GM21515 (cell line): ENCODE data around the gene MBNL2.

ENCODE experiments used
- ATAC-seq: cut with Tn5 transposase; IDR thresholded peaks from one replicate; pipeline ENCODE4 v1.9.1; 2021; ENCODE audit not compliant: unreplicated experiment

Gene MBNL2

DNA sequence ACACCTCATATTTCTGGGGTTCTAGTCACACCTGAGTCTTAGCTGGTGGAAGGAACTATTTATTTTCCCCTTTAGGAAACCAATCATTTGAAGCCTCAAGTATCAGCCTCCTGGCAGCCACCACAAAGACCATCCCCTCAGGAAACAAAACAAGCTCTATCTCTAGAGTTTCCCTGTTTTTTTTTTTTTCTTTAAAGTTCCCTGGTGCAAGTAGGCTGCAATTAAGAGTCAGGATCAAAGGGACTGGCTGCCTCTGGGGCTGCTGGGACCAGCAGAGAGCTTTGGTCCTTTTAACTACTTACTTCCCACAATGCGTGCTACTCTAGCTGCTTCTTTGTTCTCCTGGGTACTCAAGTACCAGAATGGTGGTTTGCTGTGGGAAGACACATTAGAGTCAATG, 11.4 kb downstream of the MBNL2 start:
- ATAC-seq = no peak

DNA sequence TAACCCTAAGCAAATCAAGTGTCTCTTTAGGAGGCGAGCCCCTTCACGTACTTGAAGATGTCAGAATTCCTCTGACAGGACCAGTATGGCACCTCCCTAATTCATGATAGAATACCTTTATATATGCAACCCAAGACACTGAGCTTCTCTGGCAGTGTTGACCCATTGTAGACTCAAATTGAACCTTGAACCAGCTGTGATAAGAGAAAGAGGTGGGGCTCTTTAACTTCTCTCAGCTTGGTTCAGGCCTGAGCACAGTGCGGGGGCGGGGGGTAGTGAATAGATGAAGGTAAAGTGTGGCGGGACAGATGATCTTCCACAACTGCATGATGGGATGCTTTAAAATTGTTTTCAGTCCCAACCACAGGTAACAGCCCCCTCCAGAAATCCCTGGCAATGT, 12.1 kb downstream of the MBNL2 start:
- ATAC-seq = no peak

- ATAC-seq = no peak
Measured at GRCh38 chr13:97234742-97235141, 12.6 kb downstream of the MBNL2 start.

- no peak for ATAC-seq
Measured at GRCh38 chr13:97235549-97236231, 13.6 kb downstream of the MBNL2 start.

DNA sequence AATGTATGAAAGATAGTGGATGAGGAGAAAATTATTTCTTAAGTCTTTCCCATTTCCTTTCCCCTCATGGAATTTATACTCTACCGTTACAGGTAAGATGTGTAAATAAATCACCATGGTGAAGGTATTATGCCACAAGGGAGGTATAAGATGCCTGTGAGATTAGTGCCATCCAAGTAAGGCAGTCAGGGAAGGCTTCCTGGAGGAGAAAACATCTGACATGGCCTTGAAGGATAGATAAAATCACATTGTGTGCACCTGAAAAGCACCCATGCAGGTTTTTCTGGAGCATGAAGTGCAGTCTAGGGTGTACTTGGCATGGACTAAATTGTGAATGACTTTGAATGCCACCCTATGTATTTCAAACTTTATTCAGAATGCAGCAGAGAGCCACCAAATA, 15.3 kb downstream of the MBNL2 start:
- ATAC-seq = no peak

DNA sequence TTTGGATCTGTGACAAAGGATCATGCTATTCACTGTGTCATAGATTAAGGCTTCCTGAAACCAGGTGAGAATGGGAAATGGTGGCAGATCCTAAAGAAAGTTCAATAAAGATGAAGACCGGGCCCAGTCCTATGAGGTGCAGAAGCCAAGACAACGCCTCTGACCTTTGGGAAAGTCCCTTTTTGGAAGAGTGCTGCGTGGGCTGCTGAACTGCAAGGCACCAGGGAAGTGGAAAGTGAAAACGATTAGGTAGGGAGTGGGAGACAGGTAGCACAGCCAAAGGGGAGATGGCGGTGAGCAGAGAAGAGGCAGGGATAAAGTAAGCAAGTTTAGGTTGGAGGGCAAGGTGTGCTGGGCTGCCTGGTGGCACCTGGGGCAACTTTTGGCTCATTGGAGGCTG, 16.3 kb downstream of the MBNL2 start:
- ATAC-seq = no peak

- ATAC-seq = no peak
Measured at GRCh38 chr13:97238883-97239282, 16.8 kb downstream of the MBNL2 start.

- ATAC-seq = no peak
Measured at GRCh38 chr13:97239306-97239705, 17.2 kb downstream of the MBNL2 start.

- no peak for ATAC-seq
Measured at GRCh38 chr13:97239943-97240787, 18.0 kb downstream of the MBNL2 start.

DNA sequence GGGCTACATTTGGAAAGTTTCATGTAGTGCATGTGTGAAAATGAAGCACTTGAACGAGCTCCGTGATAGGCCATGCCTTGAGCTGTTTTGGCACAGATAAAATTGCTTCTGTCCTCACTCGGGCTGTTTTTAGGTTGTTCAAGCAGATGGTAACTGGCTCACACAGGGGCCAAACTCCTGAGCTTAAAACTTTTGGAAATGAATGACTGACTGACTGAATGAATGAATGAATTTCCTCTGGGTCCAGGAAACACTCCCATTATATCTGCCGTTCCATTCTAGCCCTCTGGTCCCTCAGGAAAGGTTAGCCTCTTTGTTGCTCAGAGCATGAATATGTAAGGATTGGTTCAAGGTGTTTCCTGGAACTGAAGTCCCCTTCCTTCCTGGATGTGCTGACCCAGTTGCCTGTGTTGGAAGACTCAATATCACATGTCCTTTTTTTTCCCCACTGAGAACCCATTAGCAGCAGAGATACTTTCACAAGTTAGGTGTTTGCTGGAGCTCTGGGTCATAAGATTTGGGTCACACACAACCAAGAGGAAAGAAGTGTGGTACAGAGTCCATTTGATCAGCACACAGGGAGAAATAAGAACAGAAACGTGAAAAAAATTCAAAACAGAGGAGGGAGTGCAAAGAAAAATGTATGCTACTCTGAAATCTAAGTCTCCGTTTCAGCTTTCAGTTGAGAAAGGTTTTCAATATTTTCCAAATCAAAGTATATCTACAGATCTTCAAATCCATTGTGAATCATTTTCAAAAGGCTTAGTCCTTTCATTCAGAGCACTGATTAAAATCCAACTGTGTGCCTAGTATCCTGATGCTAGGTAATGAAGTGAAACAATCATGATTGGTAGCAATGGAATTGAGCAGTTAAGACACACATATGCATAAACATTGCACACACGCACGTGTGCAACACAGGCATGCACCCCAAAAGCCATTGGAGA, 18.9 kb downstream of the MBNL2 start:
- ATAC-seq = no peak

GRCh38 chr13:97241761-97242160, 19.6 kb downstream of the MBNL2 start:
- ATAC-seq = no peak

DNA sequence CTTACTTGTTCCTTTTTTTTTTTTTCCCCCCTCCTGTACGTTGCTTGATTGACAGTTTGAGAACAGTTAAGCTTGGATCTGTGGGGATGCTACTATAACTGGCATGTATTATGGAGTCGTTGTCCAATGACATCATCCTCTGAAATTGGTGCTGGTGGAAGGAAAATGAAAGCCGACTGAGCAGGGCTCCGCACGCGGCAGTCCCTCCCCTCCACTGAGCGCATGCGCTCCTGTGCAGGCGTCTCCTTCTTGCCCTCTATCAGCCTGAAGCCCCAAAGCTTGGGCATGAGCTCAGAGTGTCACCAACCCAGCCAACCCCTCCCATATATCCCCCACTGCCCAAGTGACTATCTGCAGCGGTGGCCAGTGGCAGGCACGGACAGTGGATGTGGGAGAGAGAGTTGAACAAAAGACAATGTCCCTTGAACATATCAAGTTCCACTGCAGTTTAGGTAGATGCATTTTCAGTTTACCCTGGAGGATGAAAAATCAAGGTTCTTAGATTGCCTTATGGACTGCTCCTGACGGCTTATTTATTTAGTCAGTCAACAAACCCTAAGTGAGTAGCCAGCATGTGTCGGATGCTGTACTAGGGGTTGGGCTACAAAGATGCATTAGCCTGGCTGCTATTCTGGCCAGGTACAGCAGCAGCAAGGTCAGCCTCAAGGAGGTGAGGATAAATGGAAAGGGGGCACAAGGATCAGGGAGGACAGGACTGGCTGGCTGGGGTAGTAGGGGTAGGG, 20.8 kb downstream of the MBNL2 start:
- no peak for ATAC-seq

GRCh38 chr13:97243915-97244781, 22.0 kb downstream of the MBNL2 start:
- ATAC-seq = no peak

- ATAC-seq = no peak
Measured at GRCh38 chr13:97245011-97245410, 22.9 kb downstream of the MBNL2 start.

- ATAC-seq = no peak
Measured at GRCh38 chr13:97246596-97247158, 24.5 kb downstream of the MBNL2 start.

GRCh38 chr13:97248243-97248642, 26.1 kb downstream of the MBNL2 start:
- ATAC-seq = no peak

GRCh38 chr13:97249093-97249795, 27.1 kb downstream of the MBNL2 start:
- ATAC-seq = no peak

DNA sequence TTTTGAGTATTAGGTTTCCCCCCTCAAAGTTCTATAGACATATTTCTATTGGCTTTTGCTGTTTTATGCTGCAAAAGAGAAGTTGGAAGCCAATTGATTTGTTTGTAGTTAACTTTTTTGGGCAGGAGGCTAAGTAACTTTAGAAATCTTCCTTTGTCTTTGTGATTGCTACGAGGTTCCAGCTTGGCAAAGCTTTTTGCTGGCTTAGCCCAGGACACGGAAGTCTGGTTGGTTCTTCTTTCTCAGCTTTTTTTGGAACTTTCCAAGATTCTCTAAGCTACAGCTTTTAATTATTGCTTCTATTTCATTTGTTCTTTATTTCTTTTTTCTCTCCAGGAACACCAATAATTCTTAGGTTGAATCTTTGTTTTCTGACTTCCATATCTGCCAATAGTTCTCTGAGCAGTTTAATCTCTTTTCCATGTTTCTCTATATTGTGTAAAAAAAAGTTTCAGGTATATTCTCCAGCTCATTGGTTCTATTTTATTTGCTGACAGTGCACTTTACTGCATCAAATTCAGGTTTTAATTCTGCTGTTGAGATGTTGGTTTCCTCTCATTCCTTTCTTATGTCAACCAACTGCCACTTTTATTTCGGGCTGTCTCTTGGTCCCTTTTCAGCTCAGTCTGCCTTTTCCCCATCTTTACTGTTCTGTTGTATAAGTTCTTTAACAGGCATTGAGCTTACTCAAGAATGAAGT, 27.8 kb downstream of the MBNL2 start:
- no peak for ATAC-seq
